SK-N-SH (cell line): ENCODE results near the gene PGGHG. TPM values are rescaled to one million over a fixed set of nuclear protein-coding genes. Genes with fewer than 3 reads are reported as not detected.

ENCODE experiments used
- CTCF ChIA-PET: fragments of 300-600, 350-600 bp; formaldehyde crosslinking; extraction: SDS; loops from one replicate; lab custom pipeline; 2021; lab: Yijun Ruan, JAX
- POLR2A ChIA-PET: fragments of 350-600 bp; sonication (Branson Sonifier 250); formaldehyde crosslinking; extraction: SDS; loops from one replicate; lab custom pipeline; 2020; ENCODE audit warnings: antibody characterized with exemption, inconsistent platforms; lab: Yijun Ruan, JAX
- DNase-seq: peaks from one replicate; pipeline ENCODE4 v3.0.0; 2012
- H2AFZ ChIP-seq: fragments of 200-600 bp; sonication (generic); 2 replicates; pipeline ENCODE4 v1.8.1; 2016; ENCODE audit warnings: antibody characterized with exemption, mild to moderate bottlenecking, low read depth
- H3F3A ChIP-seq: fragments of 200-600 bp; sonication (generic); replicated peaks from 2 replicates; pipeline ENCODE3; 2016; ENCODE audit warnings: antibody characterized with exemption, mild to moderate bottlenecking; ENCODE audit not compliant: insufficient read depth
- H3K27ac ChIP-seq, 2 experiments: fragments of 200-500 bp in 1 of 2; fragments of 200-600 bp in 1 of 2; sonication (Bioruptor generic) in 1 of 2; sonication (generic), shearing (Covaris generic) in 1 of 2; 2 replicates each; pipeline versions ENCODE4 v1.5.1 to v1.6.1; 2014 to 2016; ENCODE audit warnings: low read depth in 2 of 2, inconsistent platforms in 1 of 2, low read length in 1 of 2, mild to moderate bottlenecking in 1 of 2, mixed read lengths in 1 of 2
- H3K27me3 ChIP-seq: fragments of 200-600 bp; sonication (generic), shearing (Covaris generic); 2 replicates; pipeline ENCODE4 v1.6.1; 2016; ENCODE audit warnings: mixed run types; ENCODE audit not compliant: insufficient read depth
- H3K36me3 ChIP-seq, 2 experiments: fragments of 200-500 bp in 1 of 2; fragments of 200-600 bp in 1 of 2; sonication (Bioruptor generic) in 1 of 2; sonication (generic) in 1 of 2; replicated peaks in 1 of 2; 2 replicates each; pipeline versions ENCODE3 to v1.5.1; 2014 to 2016; ENCODE audit warnings: low read length in 1 of 2, mild to moderate bottlenecking in 1 of 2; ENCODE audit not compliant: insufficient read depth in 2 of 2, control insufficient read depth in 1 of 2
- H3K4me1 ChIP-seq, 2 experiments: fragments of 200-500 bp in 1 of 2; fragments of 200-600 bp in 1 of 2; sonication (Bioruptor generic) in 1 of 2; sonication (generic), shearing (Covaris generic) in 1 of 2; 2 replicates each; pipeline versions ENCODE4 v1.5.1 to v1.6.1; 2014 to 2016; ENCODE audit warnings: low read depth in 1 of 2, low read length in 1 of 2, mixed run types in 1 of 2; ENCODE audit not compliant: insufficient read depth in 2 of 2, control insufficient read depth in 1 of 2
- H3K4me2 ChIP-seq: fragments of 200-600 bp; sonication (generic), shearing (Covaris generic); 2 replicates; pipeline ENCODE4 v1.6.1; 2017; ENCODE audit warnings: mixed run types
- H3K4me3 ChIP-seq, 2 experiments: fragments of 200-500 bp in 1 of 2; fragments of 200-600 bp in 1 of 2; sonication (Bioruptor generic) in 1 of 2; sonication (generic), shearing (Covaris generic) in 1 of 2; 2 replicates each; pipeline versions ENCODE4 v1.5.1 to v1.8.1; 2014 to 2016; ENCODE audit warnings: low read depth in 2 of 2, inconsistent platforms in 1 of 2, low read length in 1 of 2, mild to moderate bottlenecking in 1 of 2, mixed read lengths in 1 of 2, moderate library complexity in 1 of 2
- H3K79me2 ChIP-seq: fragments of 200-600 bp; sonication (generic); 2 replicates; pipeline ENCODE4 v1.8.1; 2017; ENCODE audit warnings: mild to moderate bottlenecking; ENCODE audit not compliant: insufficient read depth
- H3K9ac ChIP-seq: fragments of 200-600 bp; sonication (generic); 2 replicates; pipeline ENCODE4 v1.6.1; 2017; ENCODE audit warnings: mixed run types
- H3K9me2 ChIP-seq: fragments of 200-600 bp; sonication (generic); 2 replicates; pipeline ENCODE4 v1.6.1; 2017; ENCODE audit warnings: mixed run types
- H3K9me3 ChIP-seq: fragments of 200-600 bp; sonication (generic); 2 replicates; pipeline ENCODE4 v1.6.1; 2017; ENCODE audit warnings: mixed run types, mild to moderate bottlenecking, moderate library complexity
- H4K20me1 ChIP-seq: fragments of 200-600 bp; sonication (generic); 2 replicates; pipeline ENCODE4 v1.6.1; 2017; ENCODE audit warnings: mild to moderate bottlenecking, mixed run types; ENCODE audit not compliant: insufficient read depth
- EP300 ChIP-seq, 2 experiments: IDR thresholded peaks; 2 replicates each; pipeline versions ENCODE4 v1.4.0 to v1.6.1; 2012; ENCODE audit warnings: borderline replicate concordance in 1 of 2, low read depth in 1 of 2, low read length in 1 of 2
- JUND ChIP-seq: IDR thresholded peaks from 2 replicates; pipeline ENCODE4 v1.4.0; 2012
- MAX ChIP-seq: IDR thresholded peaks from 2 replicates; pipeline ENCODE4 v1.4.0; 2012; ENCODE audit warnings: low read depth
- MEF2A ChIP-seq: IDR thresholded peaks from 2 replicates; pipeline ENCODE4 v1.4.0; 2012; ENCODE audit warnings: low read depth, borderline replicate concordance
- NRF1 ChIP-seq: IDR thresholded peaks from 2 replicates; pipeline ENCODE4 v1.6.1; 2012; ENCODE audit warnings: low read depth, mild to moderate bottlenecking, low read length
- REST ChIP-seq: IDR thresholded peaks from 2 replicates; pipeline ENCODE4 v1.6.1; 2012; ENCODE audit warnings: mild to moderate bottlenecking, low read depth, low read length, moderate library complexity
- RFX5 ChIP-seq: IDR thresholded peaks from 2 replicates; pipeline ENCODE4 v1.6.1; 2012; ENCODE audit warnings: mild to moderate bottlenecking, improper control_type of control experiment, low read length
- SMC3 ChIP-seq: IDR thresholded peaks from 2 replicates; pipeline ENCODE4 v1.6.1; 2012; ENCODE audit warnings: low read depth, low read length, improper control_type of control experiment
- TEAD4 ChIP-seq: IDR thresholded peaks from 2 replicates; pipeline ENCODE4 v1.4.0; 2012; ENCODE audit warnings: mild to moderate bottlenecking, borderline replicate concordance; ENCODE audit not compliant: insufficient read depth
- USF2 ChIP-seq: fragments of 150-350 bp; IDR thresholded peaks from 2 replicates; pipeline ENCODE4 v1.6.1; 2017; ENCODE audit warnings: antibody characterized with exemption, low read length, low read depth, borderline replicate concordance
- WGBS: methylation state at CpG from one replicate; pipeline ENCODE4 v1.1.6; 2017; ENCODE audit warnings: low lambda C conversion rate; 5-methylcytosine and 5-hydroxymethylcytosine counted together
- polyA plus RNA-seq, 3 experiments: library from polyadenylated mRNA; depleted of rRNA; stranded (reverse); fragments of >200 nt; gene quantifications; 2 replicates each; pipeline ENCODE4 v1.2.3, GENCODE V29; 2012

The PGGHG gene
- polyA plus RNA-seq, 1 of the 3 experiments (the other 2 are of a cell fraction): 19.9 TPM

- no peak for TF ChIP-seq EP300 (IDR thresholded peaks at IDR 0.05; ENCODE audit: borderline replicate concordance in 1 of 2, low read depth in 1 of 2, low read length in 1 of 2)
- no peak for TF ChIP-seq MAX
- TF ChIP-seq NRF1: no peak
Observed at GRCh38 chr11:299951-300735, 11.2 kb downstream of the PGGHG start (continued).

GRCh38 chr11:303363-303762, 14.4 kb downstream of the PGGHG start:
- Histone ChIP-seq H3K4me3 (no peak overlapping the region), H3K36me3 (no peaks in the 10 kb centered on the region), H3K9me3 (no peaks in the 10 kb centered on the region), H3K79me2 (no peaks in the 10 kb centered on the region), H3F3A (peaks cover 4% of the 10 kb centered on the region), H3K9me2 (no peaks in the 10 kb centered on the region), H3K4me2 (no peak overlapping the region), H3K9ac (no peak overlapping the region), H3K4me1 (peaks cover 0 to 3% of the 10 kb centered on the region in 2 experiments; a peak in 1 of 4 replicates), H2AFZ (no peak overlapping the region), H3K27ac (no peak overlapping the region), H3K27me3 (no peaks in the 10 kb centered on the region), H4K20me1 (no peaks in the 10 kb centered on the region)
- DNase-seq: no peak
- CTCF ChIA-PET: no interaction called here
- POLR2A ChIA-PET: no interaction called here
- TF ChIP-seq SMC3: no peak
- TF ChIP-seq USF2: no peak
- TF ChIP-seq MEF2A: no peak
- no peak for TF ChIP-seq RFX5
- no peak for TF ChIP-seq REST
- TF ChIP-seq JUND: no peak
- no peak for TF ChIP-seq TEAD4
- 84% methylated on average over 12 of the region's 12 CpGs for WGBS
